Activated T-helper 2 cell treated with anti-CD3 and anti-CD28 coated beads, Interferon-gamma antibody, Interleukin-2, Interleukin-4, amounts not matched to agents 10 μg/mL and 5 μg/mL and 100 μg/mL, durations not matched to agents 14 hours and 24 hours and 36 hours (primary cell): ENCODE measurements around the gene ENG. TPM values are rescaled to one million over a fixed set of nuclear protein-coding genes. Genes with fewer than 3 reads are reported as not detected.
A peak's percentile ranks its signal among the peaks of the same experiment; 100 is the strongest.

Experiments used
- DNase-seq: peaks from one replicate; pipeline ENCODE4 v3.0.0; 2021; ENCODE audit warnings: low spot score
- H3K27ac Mint-ChIP-seq: one replicate; pipeline ENCODE4 v1.8.0; 2021; ENCODE audit warnings: mixed read lengths
- H3K27me3 Mint-ChIP-seq: one replicate; pipeline ENCODE4 v1.8.0; 2021; ENCODE audit warnings: low read depth, mixed read lengths
- H3K36me3 Mint-ChIP-seq: one replicate; pipeline ENCODE4 v1.8.0; 2021; ENCODE audit warnings: low read depth, mixed read lengths
- H3K4me1 Mint-ChIP-seq: one replicate; pipeline ENCODE4 v1.8.0; 2021; ENCODE audit warnings: low read depth, mixed read lengths
- H3K4me3 Mint-ChIP-seq: one replicate; pipeline ENCODE4 v1.8.0; 2021; ENCODE audit warnings: low read depth, mild to moderate bottlenecking, moderate library complexity, mixed read lengths
- H3K9me3 Mint-ChIP-seq: one replicate; pipeline ENCODE4 v1.8.0; 2021; ENCODE audit warnings: mixed read lengths
- intact Hi-C: fragments of 100-400 bp; cut with micrococcal nuclease; formaldehyde crosslinking; loops from one replicate; pipeline ENCODE4 v1.15.1; 2023
- total RNA-seq: library from RNA; stranded (reverse); gene quantifications from 2 replicates; pipeline ENCODE4 v1.2.3, GENCODE V29; 2022

ENG gene
- total RNA-seq, 1 donor from 2014 or later, result 27.5 TPM

DNA sequence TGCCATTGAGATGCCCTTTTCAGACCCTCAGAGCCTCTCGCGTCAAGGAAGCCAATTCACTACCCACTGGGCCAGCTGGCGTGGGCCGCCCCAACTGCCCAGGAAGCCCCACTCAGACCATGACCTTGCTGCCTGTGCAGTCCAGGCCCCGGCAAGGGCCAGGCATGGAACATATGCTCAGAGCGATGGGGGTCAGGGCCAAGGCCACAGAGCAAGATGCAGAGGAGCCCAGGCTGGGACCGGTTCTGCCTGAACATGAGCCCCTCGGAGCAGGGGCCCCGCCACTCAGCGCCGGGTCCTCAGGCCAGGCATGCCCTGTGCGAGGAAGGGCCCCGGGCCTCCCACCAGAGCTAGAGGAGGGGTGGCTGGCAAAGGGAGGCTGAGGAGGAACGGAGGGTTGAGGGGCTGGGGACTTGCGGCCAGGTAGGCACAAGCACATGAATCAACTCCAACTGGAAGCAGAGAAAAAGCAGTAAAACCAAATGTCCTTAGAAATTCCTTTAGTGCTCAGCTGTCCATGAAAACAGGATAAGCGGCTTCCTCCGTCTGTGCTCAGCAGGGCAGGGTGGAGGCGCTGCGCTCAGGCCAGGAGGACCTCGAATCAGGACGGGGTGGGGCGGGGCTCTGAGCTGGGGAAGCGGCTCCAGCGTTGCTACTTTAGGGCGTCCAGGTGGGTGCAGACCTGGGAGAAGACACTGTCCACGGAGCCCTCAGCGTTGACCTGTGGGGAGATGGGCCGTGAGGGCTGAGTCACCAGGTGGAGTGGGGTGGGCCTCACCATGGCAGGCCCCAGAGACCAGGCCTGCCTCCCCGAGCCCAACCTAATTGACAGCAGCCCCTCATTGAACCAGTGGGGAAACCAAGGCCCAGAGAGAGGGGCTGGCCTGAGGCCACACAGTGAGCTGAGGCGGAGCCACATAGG lies 13.2 kb upstream of the ENG start:
- no peaks in the 10 kb centered on the region for H3K27me3 Mint-ChIP-seq
- H3K36me3 Mint-ChIP-seq, result peaks cover 8% of the 10 kb centered on the region
- H3K9me3 Mint-ChIP-seq, result no peaks in the 10 kb centered on the region
- H3K4me3 Mint-ChIP-seq, result no peak overlapping the region
- peaks cover 17% of the 10 kb centered on the region for H3K4me1 Mint-ChIP-seq
- H3K27ac Mint-ChIP-seq, result no peak overlapping the region
- intact Hi-C loops, result loop anchor here (5.0 kb wide), 1 partner anchor 50 kb away; the partner anchor contains the start of gene ST6GALNAC4
- DNase-seq, result no peak

DNA sequence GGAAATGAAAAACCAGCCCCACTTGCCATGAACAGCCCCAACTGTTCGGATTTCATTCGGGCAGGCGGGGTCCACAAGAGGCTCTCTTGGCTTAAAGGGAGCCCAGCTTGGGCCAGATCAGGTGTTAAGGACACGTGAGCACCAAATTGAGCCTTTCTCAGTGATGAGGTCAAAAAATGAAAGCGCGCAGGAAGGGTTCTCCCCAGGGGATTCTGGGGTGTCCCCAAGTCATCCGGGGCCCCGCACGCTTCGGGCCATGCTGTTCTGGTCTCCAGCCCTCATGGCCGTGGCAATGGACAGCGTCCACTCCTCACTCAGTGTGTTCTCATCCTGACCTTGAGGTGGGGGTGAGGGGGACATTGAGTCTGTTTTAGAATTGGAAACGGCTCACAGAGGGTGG lies 12.1 kb upstream of the ENG start:
- peaks cover 23% of the 10 kb centered on the region for H3K4me1 Mint-ChIP-seq
- H3K4me3 Mint-ChIP-seq, result no peak overlapping the region

GRCh38 chr9:127865645-127866464 lies 11.4 kb upstream of the ENG start:
- intact Hi-C loops, result loop anchor here (1.0 to 5.0 kb wide), 3 partner anchors 51 to 81 kb away; partner anchors contain the start of gene ST6GALNAC4
- no peaks in the 10 kb centered on the region for H3K9me3 Mint-ChIP-seq
- H3K27me3 Mint-ChIP-seq, result no peaks in the 10 kb centered on the region
- peaks cover 8% of the 10 kb centered on the region for H3K36me3 Mint-ChIP-seq
- peak overlapping the region; percentile 62 for H3K27ac Mint-ChIP-seq
- DNase-seq, result peak; percentile 42
- no peak overlapping the region for H3K4me3 Mint-ChIP-seq
- H3K4me1 Mint-ChIP-seq, result peaks cover 25% of the 10 kb centered on the region

More for the DNA sequence above, 12.1 kb upstream of the ENG start:
- H3K27ac Mint-ChIP-seq, result no peak overlapping the region
- no peaks in the 10 kb centered on the region for H3K27me3 Mint-ChIP-seq
- no peaks in the 10 kb centered on the region for H3K9me3 Mint-ChIP-seq
- intact Hi-C loops, result loop anchor here (5.0 kb wide), 1 partner anchor 51 kb away; the partner anchor contains the start of gene ST6GALNAC4
- no peak for DNase-seq
- H3K36me3 Mint-ChIP-seq, result peaks cover 8% of the 10 kb centered on the region

DNA sequence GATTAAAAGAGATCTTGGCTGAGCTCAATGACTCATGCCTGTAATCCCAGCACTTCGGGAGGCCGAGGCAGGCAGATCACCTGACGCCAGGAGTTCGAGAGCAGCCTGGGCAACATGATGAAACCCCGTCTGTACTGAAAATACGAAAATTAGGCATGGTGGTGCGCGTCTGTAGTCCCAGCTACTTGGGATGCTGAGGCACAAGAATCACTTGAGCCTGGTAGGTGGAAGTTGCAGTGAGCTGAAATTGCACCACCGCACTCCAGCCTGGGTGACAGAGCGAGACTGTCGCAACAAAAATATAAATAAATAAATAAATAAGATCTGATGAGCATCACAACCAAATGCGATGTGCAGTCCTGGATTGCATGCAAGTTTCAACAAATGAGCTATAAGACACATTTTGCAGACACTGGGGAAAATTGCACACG lies 8.7 kb upstream of the ENG start:
- H3K27me3 Mint-ChIP-seq, result no peaks in the 10 kb centered on the region
- H3K27ac Mint-ChIP-seq, result peak overlapping the region; percentile 21
- peaks cover 4% of the 10 kb centered on the region for H3K36me3 Mint-ChIP-seq
- H3K9me3 Mint-ChIP-seq, result no peaks in the 10 kb centered on the region
- no peak overlapping the region for H3K4me3 Mint-ChIP-seq
- H3K4me1 Mint-ChIP-seq, result peaks cover 25% of the 10 kb centered on the region
- intact Hi-C loops, result no loop called here
- no peak for DNase-seq

GRCh38 chr9:127862075-127863011 lies 7.9 kb upstream of the ENG start:
- peak overlapping the region; percentile 46 for H3K27ac Mint-ChIP-seq
- H3K4me1 Mint-ChIP-seq, result peaks cover 25% of the 10 kb centered on the region
- no peaks in the 10 kb centered on the region for H3K27me3 Mint-ChIP-seq
- intact Hi-C loops, result no loop called here
- DNase-seq, result peak; percentile 35
- H3K4me3 Mint-ChIP-seq, result no peak overlapping the region
- peaks cover 4% of the 10 kb centered on the region for H3K36me3 Mint-ChIP-seq
- H3K9me3 Mint-ChIP-seq, result no peaks in the 10 kb centered on the region

DNA sequence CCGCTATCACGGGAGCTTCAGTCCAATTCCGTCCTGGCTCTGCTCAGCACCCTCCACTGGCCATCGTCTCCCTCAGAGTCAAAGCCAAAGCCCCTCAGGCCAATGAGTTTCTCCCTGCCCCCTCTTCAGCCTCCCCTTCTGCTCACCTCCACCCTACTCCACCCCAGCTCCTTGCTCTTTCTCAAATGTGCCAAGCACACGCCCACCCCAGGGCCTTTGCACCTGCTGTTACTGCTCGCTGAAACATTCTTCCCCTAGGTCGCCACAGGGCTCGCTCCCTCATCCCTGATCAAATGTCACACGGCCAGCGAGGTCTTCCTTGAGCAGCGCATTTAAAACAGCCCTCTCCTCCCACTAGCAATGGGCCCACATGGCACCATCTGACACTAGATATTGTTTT lies 6.3 kb upstream of the ENG start:
- intact Hi-C loops, result no loop called here
- Mint-ChIP-seq H3K4me3 (no peak overlapping the region), H3K27me3 (no peaks in the 10 kb centered on the region), H3K27ac (peak overlapping the region; percentile 2), H3K9me3 (no peaks in the 10 kb centered on the region), H3K36me3 (peaks cover 2% of the 10 kb centered on the region), H3K4me1 (peaks cover 23% of the 10 kb centered on the region)
- DNase-seq, result no peak

DNA sequence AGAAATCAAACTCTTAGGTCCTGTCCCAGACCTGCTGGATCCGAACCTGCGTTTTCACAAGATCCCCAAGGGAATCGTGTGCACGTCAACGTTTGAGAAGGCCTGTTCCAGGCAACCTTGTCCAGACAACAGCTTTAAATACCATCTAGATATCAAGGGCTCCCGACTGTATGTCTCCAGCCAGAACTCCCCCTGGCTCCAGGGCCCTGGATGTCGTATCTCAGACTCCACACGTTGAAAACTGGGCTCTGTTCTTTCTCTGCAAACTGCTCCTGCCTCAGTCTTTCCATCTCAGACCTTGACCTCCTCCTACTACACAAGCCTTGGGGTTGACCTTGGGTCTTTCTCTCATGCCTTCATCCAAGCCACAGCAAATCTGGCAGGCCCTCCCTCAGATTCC lies 5.8 kb upstream of the ENG start:
- H3K27ac Mint-ChIP-seq, result no peak overlapping the region
- intact Hi-C loops, result no loop called here
- no peak for DNase-seq
- H3K9me3 Mint-ChIP-seq, result no peaks in the 10 kb centered on the region
- no peaks in the 10 kb centered on the region for H3K27me3 Mint-ChIP-seq
- no peak overlapping the region for H3K4me3 Mint-ChIP-seq
- peaks cover 18% of the 10 kb centered on the region for H3K4me1 Mint-ChIP-seq
- H3K36me3 Mint-ChIP-seq, result no peaks in the 10 kb centered on the region

DNA sequence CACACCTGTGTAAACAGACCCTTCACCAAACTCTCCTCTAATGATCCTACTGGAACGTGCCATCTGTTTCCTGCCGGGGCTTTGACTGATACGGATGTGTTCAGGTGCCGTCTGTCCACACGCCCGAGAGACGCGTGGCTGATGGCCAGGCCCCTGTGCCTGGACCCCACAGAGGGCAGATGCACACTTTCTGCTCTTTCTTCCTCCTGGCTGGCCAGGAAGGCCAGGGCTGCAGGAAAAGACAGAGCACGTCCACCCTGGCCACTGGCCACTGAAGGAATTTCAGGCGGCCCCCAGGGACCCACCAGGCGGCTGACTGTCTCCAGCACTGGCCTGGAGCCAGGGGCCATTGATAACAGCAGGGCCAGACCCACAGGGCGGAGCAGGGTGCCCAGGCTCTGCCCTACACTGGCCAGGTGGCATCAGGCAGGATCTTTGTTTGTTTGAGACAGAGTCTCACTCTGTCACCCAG lies 3.6 kb upstream of the ENG start:
- Mint-ChIP-seq H3K27ac (no peak overlapping the region), H3K9me3 (no peaks in the 10 kb centered on the region), H3K27me3 (no peaks in the 10 kb centered on the region), H3K4me3 (no peak overlapping the region), H3K36me3 (no peaks in the 10 kb centered on the region), H3K4me1 (peaks cover 14% of the 10 kb centered on the region)
- no peak for DNase-seq
- intact Hi-C loops, result no loop called here

DNA sequence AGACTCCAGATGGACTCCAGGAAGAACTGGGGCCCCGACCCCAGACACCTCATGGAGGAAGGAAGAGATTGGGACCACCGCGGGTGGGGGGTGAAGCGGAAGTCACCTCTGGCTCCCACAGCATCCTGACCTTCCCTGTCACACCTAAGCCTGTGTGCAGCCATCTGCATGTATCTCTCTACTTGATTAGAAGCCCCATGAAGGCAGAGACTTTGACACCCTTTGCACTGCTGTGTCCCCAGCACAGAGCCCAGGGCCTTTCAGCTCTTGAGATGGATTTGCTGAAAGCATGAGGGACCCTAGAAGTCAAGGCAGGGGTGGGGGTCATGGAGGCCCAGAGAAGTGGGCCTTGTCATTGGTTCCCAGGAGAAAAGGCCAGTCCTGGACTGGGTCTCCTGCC lies 2.8 kb upstream of the ENG start:
- intact Hi-C loops, result no loop called here
- Mint-ChIP-seq H3K36me3 (peaks cover 5% of the 10 kb centered on the region), H3K4me3 (no peak overlapping the region), H3K27ac (no peak overlapping the region), H3K4me1 (peaks cover 13% of the 10 kb centered on the region), H3K9me3 (no peaks in the 10 kb centered on the region), H3K27me3 (no peaks in the 10 kb centered on the region)
- DNase-seq, result no peak

DNA sequence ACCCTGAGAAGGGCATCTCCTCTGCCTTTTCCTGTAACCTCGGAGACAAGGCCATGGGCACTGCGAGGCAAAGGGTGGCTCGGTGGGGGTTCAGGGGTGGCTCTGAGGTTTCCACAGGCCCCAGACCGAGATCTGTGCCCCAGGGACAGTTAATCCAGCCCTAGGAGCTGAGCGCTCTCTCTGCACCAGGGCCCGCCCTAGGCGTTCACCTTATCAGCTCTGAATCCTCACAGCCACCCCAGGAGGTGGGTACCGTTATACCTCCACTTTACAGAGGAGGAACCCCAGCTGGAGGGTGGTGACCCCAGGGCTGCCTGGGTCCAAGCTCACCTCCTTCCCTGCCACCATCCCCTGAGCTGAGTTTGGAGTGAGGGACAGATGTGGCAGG lies 2.3 kb upstream of the ENG start:
- Mint-ChIP-seq H3K4me1 (peaks cover 15% of the 10 kb centered on the region), H3K27ac (no peak overlapping the region), H3K4me3 (no peak overlapping the region), H3K27me3 (no peaks in the 10 kb centered on the region), H3K36me3 (peaks cover 10% of the 10 kb centered on the region), H3K9me3 (no peaks in the 10 kb centered on the region)
- intact Hi-C loops, result no loop called here
- no peak for DNase-seq

DNA sequence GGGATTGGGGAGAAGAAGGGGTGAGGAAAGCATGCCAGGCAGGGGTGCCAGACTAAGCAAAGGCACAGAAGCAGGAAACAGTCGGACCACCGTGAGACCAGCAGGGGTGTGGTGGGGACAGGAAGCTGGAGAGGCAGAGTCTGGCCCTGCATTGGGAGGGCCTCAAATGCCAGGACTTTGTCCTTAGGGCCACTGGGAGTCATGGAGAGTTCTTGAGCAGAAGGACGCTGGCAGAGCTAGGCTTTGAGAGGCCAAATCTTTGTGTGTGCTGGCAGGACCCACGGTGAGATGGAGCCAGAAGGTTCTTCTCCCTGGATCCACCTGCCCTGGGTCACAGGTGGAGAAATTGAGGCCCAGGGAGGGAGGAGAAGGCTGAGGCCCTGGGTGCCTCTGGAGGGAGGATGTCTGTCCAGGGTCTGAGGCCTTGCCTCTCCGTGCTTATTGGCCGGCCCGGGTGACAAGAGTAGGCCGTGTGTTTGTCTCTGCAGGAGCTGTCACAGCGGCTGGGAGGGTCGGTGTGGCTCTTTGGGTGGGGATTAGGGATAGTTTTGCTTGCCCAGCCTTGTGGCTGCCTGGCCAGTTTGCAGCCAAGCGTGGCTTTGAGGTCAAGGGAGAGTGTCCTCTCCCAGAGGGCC lies 1.8 kb upstream of the ENG start:
- Mint-ChIP-seq H3K4me3 (no peak overlapping the region), H3K27ac (no peak overlapping the region), H3K9me3 (no peaks in the 10 kb centered on the region), H3K27me3 (no peaks in the 10 kb centered on the region), H3K4me1 (peaks cover 14% of the 10 kb centered on the region), H3K36me3 (peaks cover 15% of the 10 kb centered on the region)
- no peak for DNase-seq
- intact Hi-C loops, result no loop called here

- H3K27me3 Mint-ChIP-seq, result no peaks in the 10 kb centered on the region
- H3K9me3 Mint-ChIP-seq, result peaks cover 3% of the 10 kb centered on the region
- H3K4me3 Mint-ChIP-seq, result peak overlapping the region; percentile 54
- peaks cover 22% of the 10 kb centered on the region for H3K36me3 Mint-ChIP-seq
- H3K4me1 Mint-ChIP-seq, result peaks cover 14% of the 10 kb centered on the region
- H3K27ac Mint-ChIP-seq, result peak overlapping the region; percentile 55
- intact Hi-C loops, result no loop called here
- DNase-seq, result no peak
Measured at GRCh38 chr9:127855522-127855921, 1.1 kb upstream of the ENG start.
